Mesendoderm (in vitro differentiated cells): Measurements from ENCODE around the gene TALDO1.
"Not testable (repeated sequence)": the region's sequence is repeated elsewhere in the genome, so short reads cannot be mapped to it uniquely, and the experiment has no call there.

Source experiments
- DNase-seq: peaks from one replicate; pipeline ENCODE4 v3.0.0; 2013
- H2AK5ac ChIP-seq: 2 replicates; pipeline ENCODE4 v1.6.1; 2013; ENCODE audit warnings: low read length, inconsistent platforms
- H2BK120ac ChIP-seq: 2 replicates; pipeline ENCODE4 v1.6.1; 2013; ENCODE audit warnings: low read depth, mild to moderate bottlenecking, low read length, moderate library complexity, mixed read lengths
- H2BK15ac ChIP-seq: replicated peaks from 2 replicates; pipeline ENCODE4 v1.6.1; 2013; ENCODE audit warnings: low read depth, mild to moderate bottlenecking, moderate library complexity
- H2BK5ac ChIP-seq: 2 replicates; pipeline ENCODE4 v1.6.1; 2013; ENCODE audit warnings: low read length, inconsistent platforms
- H3K18ac ChIP-seq: 2 replicates; pipeline ENCODE4 v1.6.1; 2013; ENCODE audit warnings: mild to moderate bottlenecking, low read length, mixed read lengths
- H3K23ac ChIP-seq: one replicate; pipeline ENCODE4 v1.6.1; 2013; ENCODE audit warnings: low read length
- H3K27ac ChIP-seq: 2 replicates; pipeline ENCODE4 v1.5.1; 2013; ENCODE audit warnings: low read depth, mild to moderate bottlenecking, inconsistent platforms, low read length, moderate library complexity
- H3K27me3 ChIP-seq: 2 replicates; pipeline ENCODE4 v1.6.1; 2013; ENCODE audit warnings: low read length, control low read depth, mild to moderate bottlenecking, inconsistent platforms; ENCODE audit not compliant: insufficient read depth, poor library complexity
- H3K36me3 ChIP-seq: 2 replicates; pipeline ENCODE4 v1.6.1; 2013; ENCODE audit warnings: low read length, inconsistent platforms; ENCODE audit not compliant: control insufficient read depth, insufficient read depth
- H3K4ac ChIP-seq: one replicate; pipeline ENCODE4 v1.6.1; 2013; ENCODE audit warnings: low read depth, mild to moderate bottlenecking, low read length, moderate library complexity
- H3K4me1 ChIP-seq: 2 replicates; pipeline ENCODE4 v1.6.1; 2013; ENCODE audit warnings: low read depth, low read length, inconsistent platforms; ENCODE audit not compliant: control insufficient read depth
- H3K4me2 ChIP-seq: 2 replicates; pipeline ENCODE4 v1.6.1; 2013; ENCODE audit warnings: low read length
- H3K4me3 ChIP-seq: 2 replicates; pipeline ENCODE4 v1.5.1; 2013; ENCODE audit warnings: mild to moderate bottlenecking, low read length
- H3K56ac ChIP-seq: one replicate; pipeline ENCODE4 v1.6.1; 2013; ENCODE audit warnings: low read length
- H3K79me1 ChIP-seq: 2 replicates; pipeline ENCODE4 v1.6.1; 2013; ENCODE audit warnings: low read length, inconsistent platforms
- H3K79me2 ChIP-seq: 2 replicates; pipeline ENCODE4 v1.6.1; 2013; ENCODE audit warnings: mild to moderate bottlenecking, low read length; ENCODE audit not compliant: control insufficient read depth, insufficient read depth
- H3K9ac ChIP-seq: 2 replicates; pipeline ENCODE4 v1.6.1; 2013; ENCODE audit warnings: low read length, inconsistent platforms
- H4K5ac ChIP-seq: one replicate; pipeline ENCODE4 v1.6.1; 2013; ENCODE audit warnings: low read length
- H4K8ac ChIP-seq: one replicate; pipeline ENCODE4 v1.6.1; 2013; ENCODE audit warnings: low read depth, mild to moderate bottlenecking, control low read depth, low read length, moderate library complexity
- WGBS: extraction: QIAGEN DNeasy Blood & Tissue Kit; methylation state at CpG from one replicate; pipeline ENCODE4 v1.1.7; 2013; ENCODE audit warnings: low lambda C conversion rate, missing lambda C conversion rate; ENCODE audit not compliant: insufficient coverage; ENCODE audit errors: extremely low coverage; 5-methylcytosine and 5-hydroxymethylcytosine counted together

Gene TALDO1

DNA sequence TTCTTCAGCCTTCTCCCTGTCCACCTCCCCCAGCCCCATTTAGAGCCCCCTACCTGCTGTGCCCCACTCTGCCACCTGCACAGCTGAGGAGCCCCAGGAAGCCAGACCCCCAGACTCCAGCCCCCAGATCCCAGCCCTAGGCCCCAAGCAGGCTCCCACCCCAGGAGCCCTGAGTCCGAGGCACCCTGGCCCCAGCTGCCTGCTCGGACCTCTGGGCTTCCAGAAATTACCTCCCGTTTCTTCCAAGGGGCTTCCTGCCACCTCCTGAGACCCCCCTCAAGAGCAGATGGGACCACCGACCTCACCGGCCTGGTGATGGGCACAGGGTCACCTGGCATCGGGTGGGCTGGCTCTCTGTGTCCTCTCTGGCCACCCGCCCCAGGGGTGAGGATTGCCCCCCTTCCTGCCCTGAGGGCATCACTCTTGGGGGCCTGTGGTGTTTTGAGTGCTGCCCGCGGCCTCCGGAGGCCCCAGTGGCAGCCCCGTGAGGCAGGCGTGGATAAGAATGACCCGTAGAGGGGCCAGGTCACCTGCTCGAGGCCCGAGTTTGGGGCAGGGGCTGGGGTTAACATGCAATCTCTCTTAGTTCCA, 18.3 kb upstream of the TALDO1 start:
- DNase-seq, result no peak
- Histone ChIP-seq H3K79me1 (no peaks in the 10 kb centered on the region), H3K23ac (no peak overlapping the region), H3K27ac (no peak overlapping the region), H2BK5ac (no peak overlapping the region), H3K4ac (no peak overlapping the region), H3K4me1 (no peaks in the 10 kb centered on the region), H3K18ac (no peak overlapping the region), H2BK15ac (no peak overlapping the region), H3K4me2 (no peak overlapping the region), H4K5ac (no peak overlapping the region), H4K8ac (no peak overlapping the region), H3K4me3 (no peak overlapping the region), H3K79me2 (no peaks in the 10 kb centered on the region), H3K56ac (no peak overlapping the region), H3K36me3 (no peaks in the 10 kb centered on the region), H3K27me3 (peaks cover 2% of the 10 kb centered on the region), H2AK5ac (no peak overlapping the region), H2BK120ac (no peak overlapping the region), H3K9ac (no peak overlapping the region)
- WGBS, result no CpG with 5 or more reads among the region's 15 CpGs

DNA sequence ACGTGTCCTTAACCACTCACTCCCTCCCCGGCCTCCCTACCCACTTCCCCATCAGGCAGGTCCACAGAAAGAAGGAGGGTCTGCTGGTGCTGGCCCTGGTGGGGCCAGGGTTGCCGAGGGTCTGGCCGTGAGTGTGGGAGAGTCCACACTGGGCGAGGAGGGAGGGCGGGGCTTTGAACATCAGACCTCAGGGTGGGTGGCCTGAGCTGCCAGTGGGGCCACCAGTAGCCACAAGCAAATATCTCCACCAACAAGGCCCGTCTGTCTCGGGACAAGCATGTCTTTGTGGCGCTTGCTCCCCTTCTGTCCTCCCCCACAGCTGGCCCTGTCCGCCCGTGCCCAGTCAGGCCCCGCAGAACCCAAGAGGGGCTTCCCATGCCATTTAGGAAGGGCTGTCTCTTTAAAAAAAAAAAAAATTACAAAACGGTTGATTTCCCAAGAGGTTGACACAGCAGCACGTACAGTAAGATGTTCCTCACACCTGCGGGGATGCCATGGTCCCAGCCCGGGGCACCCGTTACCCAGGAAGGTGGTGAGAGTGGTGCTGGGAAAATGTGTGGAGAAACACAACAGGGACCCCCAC, 17.7 kb upstream of the TALDO1 start:
- no peak for DNase-seq
- WGBS, result no CpG with 5 or more reads among the region's 17 CpGs
- Histone ChIP-seq H2BK15ac (no peak overlapping the region), H3K56ac (no peak overlapping the region), H2AK5ac (no peak overlapping the region), H2BK120ac (no peak overlapping the region), H3K4ac (no peak overlapping the region), H3K36me3 (no peaks in the 10 kb centered on the region), H3K23ac (no peak overlapping the region), H3K18ac (no peak overlapping the region), H2BK5ac (no peak overlapping the region), H3K27ac (no peak overlapping the region), H3K79me2 (no peaks in the 10 kb centered on the region), H4K5ac (no peak overlapping the region), H3K27me3 (peaks cover 2% of the 10 kb centered on the region), H3K4me2 (no peak overlapping the region), H3K9ac (no peak overlapping the region), H3K79me1 (no peaks in the 10 kb centered on the region), H3K4me3 (no peak overlapping the region), H3K4me1 (no peaks in the 10 kb centered on the region), H4K8ac (no peak overlapping the region)

GRCh38 chr11:733072-733471, 14.2 kb upstream of the TALDO1 start:
- Histone ChIP-seq H3K23ac (no peak overlapping the region), H2AK5ac (no peak overlapping the region), H3K9ac (no peak overlapping the region), H4K5ac (no peak overlapping the region), H3K4me1 (no peaks in the 10 kb centered on the region), H3K4me3 (no peak overlapping the region), H3K56ac (no peak overlapping the region), H3K4me2 (no peak overlapping the region), H4K8ac (no peak overlapping the region), H3K27ac (no peak overlapping the region), H2BK15ac (no peak overlapping the region), H3K79me1 (no peaks in the 10 kb centered on the region), H3K79me2 (no peaks in the 10 kb centered on the region), H3K4ac (no peak overlapping the region), H2BK120ac (no peak overlapping the region), H3K27me3 (no peaks in the 10 kb centered on the region), H2BK5ac (no peak overlapping the region), H3K36me3 (no peaks in the 10 kb centered on the region), H3K18ac (no peak overlapping the region)
- no peak for DNase-seq
- WGBS, result no CpG with 5 or more reads among the region's 20 CpGs

- H3K27me3 ChIP-seq, H3K18ac ChIP-seq, H3K79me2 ChIP-seq, H2BK5ac ChIP-seq, H3K4ac ChIP-seq, H2BK15ac ChIP-seq, H3K79me1 ChIP-seq, H3K56ac ChIP-seq, H4K8ac ChIP-seq, H3K27ac ChIP-seq, H2BK120ac ChIP-seq, H4K5ac ChIP-seq, H3K4me2 ChIP-seq, H3K23ac ChIP-seq, H3K9ac ChIP-seq, H2AK5ac ChIP-seq, DNase-seq, H3K4me1 ChIP-seq, H3K36me3 ChIP-seq, H3K4me3 ChIP-seq: not testable (repeated sequence)
- no CpG with 5 or more reads among the region's 26 CpGs for WGBS
Observed at GRCh38 chr11:734541-734940, 12.7 kb upstream of the TALDO1 start.

DNA sequence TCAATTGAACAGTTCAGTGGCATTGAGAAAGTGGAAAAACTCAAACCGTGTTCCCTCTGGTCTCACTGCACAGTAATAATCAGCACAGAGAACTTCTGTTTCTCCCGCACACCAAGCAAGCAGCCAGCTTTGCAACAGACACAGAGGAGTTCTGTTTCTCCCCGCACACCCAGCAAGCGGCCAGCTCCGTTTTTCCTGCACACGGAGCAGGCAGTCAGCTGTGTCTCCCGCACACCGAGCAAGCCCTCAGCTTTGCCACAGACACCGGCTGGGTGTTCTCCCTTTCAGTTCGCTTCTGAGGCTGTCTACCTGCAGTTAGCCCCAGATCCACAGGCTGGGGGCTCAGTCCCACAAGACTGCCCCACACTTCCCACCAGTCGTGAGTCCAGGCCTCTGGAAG, 9.9 kb upstream of the TALDO1 start:
- no peaks in the 10 kb centered on the region for H3K4me1 ChIP-seq
- no peaks in the 10 kb centered on the region for H3K27me3 ChIP-seq
- no peak overlapping the region for H3K27ac ChIP-seq
- no peak overlapping the region for H3K4me3 ChIP-seq
- H2BK15ac ChIP-seq, result no peak overlapping the region
- no peak overlapping the region for H3K56ac ChIP-seq
- no peak overlapping the region for H4K8ac ChIP-seq
- no peak overlapping the region for H3K23ac ChIP-seq
- H3K18ac ChIP-seq, result no peak overlapping the region
- no peak overlapping the region for H2BK120ac ChIP-seq
- no peak overlapping the region for H3K4ac ChIP-seq
- no peak overlapping the region for H3K4me2 ChIP-seq
- no peaks in the 10 kb centered on the region for H3K36me3 ChIP-seq
- H2BK5ac ChIP-seq, result no peak overlapping the region
- WGBS, result no CpG with 5 or more reads among the region's 11 CpGs
- no peaks in the 10 kb centered on the region for H3K79me1 ChIP-seq
- H2AK5ac ChIP-seq, result no peak overlapping the region
- no peak overlapping the region for H3K9ac ChIP-seq
- H4K5ac ChIP-seq, result no peak overlapping the region
- no peaks in the 10 kb centered on the region for H3K79me2 ChIP-seq
- DNase-seq, result no peak

- not testable (repeated sequence) for DNase-seq, H3K79me1 ChIP-seq, H3K18ac ChIP-seq, H3K79me2 ChIP-seq, H3K56ac ChIP-seq, H2BK120ac ChIP-seq, H4K5ac ChIP-seq, H3K27ac ChIP-seq, H4K8ac ChIP-seq, H3K36me3 ChIP-seq, H2BK15ac ChIP-seq, H3K9ac ChIP-seq, H3K4ac ChIP-seq, H2AK5ac ChIP-seq, H3K27me3 ChIP-seq, H3K23ac ChIP-seq, H3K4me3 ChIP-seq, H3K4me2 ChIP-seq, H2BK5ac ChIP-seq, H3K4me1 ChIP-seq
- no CpG with 5 or more reads among the region's 10 CpGs for WGBS
Observed at GRCh38 chr11:737899-738298, 9.4 kb upstream of the TALDO1 start.
